NCI-H1417 (cell line): ENCODE measurements around the gene GLO1.

Experiments used
- DNase-seq, 3 experiments: peaks; one replicate each; lab custom pipeline; 2025; lab: John Stamatoyannopoulos, UW

The GLO1 gene

DNA sequence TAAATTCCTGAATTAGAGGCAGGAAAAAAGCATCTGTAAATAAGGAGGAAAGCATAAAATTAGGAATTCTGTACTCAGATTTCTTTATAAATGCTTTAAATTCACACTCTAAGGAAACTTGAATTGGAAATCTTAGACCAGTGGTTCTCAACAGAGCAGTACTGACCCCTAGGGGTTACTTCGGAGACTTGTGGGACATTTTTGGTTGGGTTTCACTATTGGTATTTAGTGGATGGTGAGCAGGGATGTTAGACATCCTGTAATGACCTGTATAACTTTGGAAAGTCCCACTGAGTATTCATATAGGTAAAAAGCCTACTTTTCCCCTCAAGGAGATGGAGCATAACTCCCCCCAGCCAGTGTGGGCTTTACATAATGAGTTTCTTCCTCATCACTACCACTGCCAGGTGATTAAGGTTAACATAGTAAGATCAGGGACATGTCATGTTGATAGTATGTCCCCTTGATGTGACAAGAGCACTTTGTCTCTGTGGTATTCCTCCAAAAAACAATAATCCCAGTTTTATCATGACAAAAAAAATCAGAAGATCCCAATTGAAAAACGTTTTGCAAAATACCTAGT lies 31.0 kb downstream of the GLO1 start:
- peak in 2 of 3 experiments; percentile 60 to 64 for DNase-seq

DNA sequence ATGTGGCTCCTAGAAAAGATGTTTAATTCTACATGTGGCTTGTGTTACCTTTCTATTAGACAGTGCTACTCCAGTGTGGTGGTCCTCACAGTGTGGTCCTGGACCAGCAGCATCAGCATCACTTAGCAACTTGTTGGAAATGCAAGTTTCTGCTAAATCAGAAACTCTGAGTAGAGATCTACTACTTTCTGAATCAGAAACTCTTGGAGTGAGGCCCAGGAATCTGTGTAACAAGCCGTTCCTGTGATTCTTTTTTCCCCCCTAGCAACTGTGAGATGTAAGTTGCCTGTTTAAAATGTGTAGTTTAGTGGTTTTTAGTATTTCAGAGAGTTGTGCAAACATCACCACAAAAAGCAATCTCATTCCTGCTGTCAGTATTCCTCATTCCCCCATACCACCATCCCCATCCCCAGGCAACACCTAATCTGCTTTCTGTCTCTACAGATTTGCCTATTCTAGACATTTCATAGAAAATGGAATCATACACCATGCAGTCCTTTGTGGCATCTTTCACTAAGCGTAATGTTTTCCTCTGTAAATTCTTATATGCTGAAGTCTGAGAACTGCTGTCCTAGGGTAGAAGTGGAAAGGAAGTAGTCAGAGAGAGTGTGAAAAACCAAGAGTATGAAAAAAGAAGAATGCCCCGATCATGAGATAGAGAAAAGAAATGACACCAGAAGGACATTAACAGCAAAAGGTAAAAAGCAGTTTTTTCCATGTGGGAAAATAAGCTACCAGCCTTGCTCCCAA lies 44.4 kb downstream of the GLO1 start:
- DNase-seq = no peak

DNA sequence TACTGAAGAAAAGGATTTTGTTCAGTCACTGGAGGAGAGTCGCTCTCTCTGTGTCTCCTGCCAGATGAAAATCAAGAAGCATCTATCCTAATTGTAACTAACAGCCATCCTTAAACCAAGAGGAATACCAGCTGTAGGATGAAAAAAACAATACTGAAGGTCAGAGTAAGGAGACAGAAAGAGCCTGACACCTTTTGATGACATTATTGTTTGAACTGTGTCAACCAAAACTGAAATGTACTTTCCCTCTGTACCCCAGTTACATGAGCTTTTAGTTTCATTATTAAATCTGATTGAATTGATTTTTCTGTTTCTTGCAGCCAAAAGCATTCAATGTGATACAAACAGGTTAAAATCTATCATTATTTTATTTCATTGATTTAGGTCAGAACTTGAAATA lies 46.0 kb downstream of the GLO1 start:
- DNase-seq = no peak

- no peak for DNase-seq
These were observed 48.7 kb downstream of the GLO1 start for GRCh38 chr6:38654263-38654662.

- DNase-seq = no peak
These were observed 51.7 kb downstream of the GLO1 start for GRCh38 chr6:38651121-38651784.

DNA sequence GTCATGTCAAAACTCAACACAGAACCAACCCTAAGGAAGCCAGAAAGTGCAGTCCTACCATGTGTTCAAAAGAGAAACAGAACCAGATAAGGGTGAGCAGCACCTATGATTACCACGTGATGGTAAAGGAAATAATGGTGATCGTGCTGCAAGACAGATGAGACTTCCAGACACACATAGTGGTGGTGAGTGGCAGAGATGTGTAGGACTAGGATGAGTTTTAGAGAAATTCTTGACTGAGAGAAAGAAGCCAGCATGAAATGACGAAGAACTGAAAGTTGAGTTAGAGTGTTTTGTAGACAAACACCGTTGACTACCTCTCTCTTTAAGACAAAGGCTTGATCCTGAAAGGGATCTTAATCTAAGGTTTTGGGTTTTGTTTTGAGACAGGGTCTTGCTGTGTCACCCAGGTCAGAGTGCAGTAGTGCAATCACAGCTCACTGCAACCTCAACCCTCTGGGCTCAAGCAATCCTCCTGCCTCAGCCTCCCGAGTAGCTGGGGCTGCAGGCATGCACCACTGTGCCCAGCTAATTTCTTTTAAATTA lies 52.7 kb downstream of the GLO1 start:
- DNase-seq = no peak

DNA sequence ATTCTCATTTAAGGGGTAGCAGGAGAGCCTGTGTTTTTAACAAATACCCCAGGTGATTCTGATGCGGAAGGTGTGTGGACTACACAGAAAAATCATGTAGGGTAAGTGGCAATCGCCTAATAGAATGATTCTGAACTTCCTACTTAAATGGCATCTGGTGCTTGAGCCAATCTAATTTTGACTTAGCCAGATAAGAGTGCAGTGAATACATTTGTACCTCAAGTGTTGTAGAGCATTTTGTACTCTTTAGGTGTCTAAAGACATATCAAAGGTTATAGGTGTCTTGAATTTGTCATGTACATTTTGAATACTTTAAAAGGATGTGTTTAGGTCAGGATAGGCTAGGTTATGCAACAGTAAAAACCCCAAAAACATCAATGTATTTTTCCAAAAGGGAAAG lies 53.2 kb downstream of the GLO1 start:
- no peak for DNase-seq

DNA sequence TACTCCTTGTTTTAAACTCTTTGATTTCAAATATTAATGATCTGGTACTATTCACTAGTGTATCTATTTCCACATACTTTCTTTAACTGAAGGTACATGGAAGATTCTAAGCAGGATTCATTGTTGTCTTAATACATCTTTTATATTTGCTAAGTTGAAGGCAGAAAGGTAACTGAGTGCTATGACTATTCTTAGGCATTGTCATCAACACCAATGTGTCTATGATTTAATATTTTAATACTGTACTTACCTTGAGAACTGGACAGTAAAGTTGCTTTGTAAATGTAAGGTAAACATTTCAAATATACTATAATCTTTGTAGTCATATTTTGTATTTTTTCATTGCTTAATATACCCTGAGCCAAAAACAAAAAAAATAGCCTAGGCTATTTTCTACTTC lies 54.3 kb downstream of the GLO1 start:
- DNase-seq = no peak

DNA sequence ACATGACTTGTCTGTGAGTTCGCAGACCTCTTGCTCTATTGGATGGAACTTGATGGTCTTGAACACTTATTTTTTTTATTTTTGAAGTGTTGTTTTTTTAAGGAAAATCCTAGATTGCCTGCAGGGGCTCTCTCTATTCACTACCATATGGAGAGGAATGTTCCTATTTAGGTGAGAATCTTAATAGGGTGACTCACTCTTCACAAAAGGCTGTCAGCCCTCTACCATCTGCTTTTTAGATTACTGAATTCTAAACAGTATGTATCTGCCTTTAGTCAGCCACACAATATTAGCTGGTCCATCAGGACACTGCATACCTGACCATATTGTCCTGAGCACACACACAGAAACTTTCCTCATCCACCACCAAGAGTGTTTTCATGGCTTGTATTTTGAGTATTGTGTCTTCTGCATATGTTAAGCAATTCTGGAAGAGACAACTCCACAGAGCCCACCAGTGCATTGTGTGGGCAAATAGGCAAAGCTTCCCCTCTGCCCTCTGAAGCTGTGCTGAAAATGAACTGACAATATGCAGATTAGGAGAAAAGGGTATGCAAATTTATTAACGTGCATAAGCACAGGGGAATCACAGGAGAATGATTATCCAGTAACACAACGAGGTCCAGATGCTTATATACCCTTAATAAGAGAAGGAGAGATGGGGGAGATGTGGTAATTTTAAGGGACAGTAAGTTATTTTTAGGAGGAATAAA lies 56.6 kb downstream of the GLO1 start:
- DNase-seq = no peak

- DNase-seq = peak in 1 of 3 experiments; percentile 14
These were observed 58.0 kb downstream of the GLO1 start for GRCh38 chr6:38644951-38645350.

DNA sequence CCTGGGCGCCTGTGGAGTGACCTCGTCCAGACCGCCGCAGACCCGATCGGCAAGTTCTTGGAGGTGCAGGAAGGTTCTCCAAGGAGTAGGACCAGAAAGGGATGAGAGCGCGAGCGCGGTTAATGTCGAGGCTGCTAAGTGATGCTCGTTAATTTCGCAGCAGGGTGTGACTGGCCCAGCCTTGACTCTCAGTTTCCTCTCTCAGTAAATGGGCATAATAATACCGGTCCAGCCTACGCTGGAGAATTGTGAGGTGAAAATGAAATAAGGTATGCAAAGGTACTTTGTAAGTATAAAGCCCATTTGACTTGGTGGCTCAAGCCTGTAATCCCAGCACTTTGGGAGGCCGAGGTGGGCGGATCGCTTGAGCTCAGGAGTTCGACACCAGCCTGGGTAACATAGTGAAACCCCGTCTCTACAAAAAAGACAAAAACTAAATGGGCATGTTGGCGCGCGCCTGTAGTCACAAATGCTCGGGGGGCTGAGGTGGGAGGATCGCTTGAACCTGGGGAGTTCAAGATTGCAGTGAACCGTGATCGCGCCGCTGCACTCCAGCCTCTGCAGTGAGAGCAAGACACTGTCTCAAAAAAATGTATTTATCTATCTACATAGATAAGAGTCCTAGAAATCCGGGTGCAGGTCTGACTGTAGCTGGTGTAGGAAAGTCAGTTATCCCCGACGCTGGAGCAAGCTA lies 62.6 kb downstream of the GLO1 start:
- no peak for DNase-seq

DNA sequence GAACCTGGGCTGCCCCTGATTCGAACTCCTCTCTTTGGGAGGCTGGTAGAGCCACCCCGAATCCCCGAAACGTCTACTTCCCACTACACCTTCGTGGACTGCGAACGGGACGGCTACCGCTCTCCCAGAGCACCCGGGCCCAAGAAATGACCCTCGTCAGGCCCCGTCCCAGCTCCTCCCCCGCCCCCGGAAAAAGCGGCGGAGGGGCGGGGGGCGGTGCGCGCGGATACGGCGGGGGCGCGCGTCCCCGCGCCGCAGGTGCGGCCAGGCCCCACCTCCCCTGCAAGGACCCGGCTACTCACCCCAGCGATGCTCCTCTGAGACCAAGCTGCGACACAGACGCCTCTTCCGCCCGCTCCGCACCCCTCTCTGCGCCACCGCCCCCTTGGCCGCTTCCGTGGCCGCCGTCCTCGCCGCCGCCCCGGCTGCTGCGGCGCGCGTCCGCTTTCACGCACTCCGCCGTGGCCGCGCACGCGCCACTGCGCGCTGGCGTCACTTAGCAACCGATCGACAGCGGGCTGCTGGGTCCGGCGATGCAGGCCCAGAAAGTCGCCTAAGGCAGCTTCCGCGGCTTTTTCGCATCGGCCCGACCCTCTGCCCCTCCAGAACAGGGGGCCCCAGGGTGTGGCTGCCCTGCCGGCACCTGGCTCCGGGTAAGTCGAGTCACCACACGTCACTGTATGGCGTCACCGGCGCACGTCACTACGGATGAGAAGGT lies 63.3 kb downstream of the GLO1 start, which contains the start of gene BTBD9:
TSS of gene BTBD9 (minus strand) at position 432 of the 718 bp plus-strand sequence.
- DNase-seq = peak; percentile 82 to 94 (median 89)

- DNase-seq = peak in 2 of 3 experiments; percentile 16 to 67
These were observed 63.9 kb downstream of the GLO1 start for GRCh38 chr6:38638941-38639497.

GRCh38 chr6:38637756-38638155 lies 65.2 kb downstream of the GLO1 start:
- no peak for DNase-seq

GRCh38 chr6:38636027-38636426 lies 66.9 kb downstream of the GLO1 start:
- no peak for DNase-seq

- DNase-seq = no peak
These were observed 68.4 kb downstream of the GLO1 start for GRCh38 chr6:38634518-38634917.

GRCh38 chr6:38632490-38632889 lies 70.5 kb downstream of the GLO1 start:
- no peak for DNase-seq

- no peak for DNase-seq
These were observed 71.7 kb downstream of the GLO1 start for GRCh38 chr6:38631186-38631783.
